Caco-2 (cell line): Measurements from ENCODE around the gene LONP2. TPM values are rescaled to one million over a fixed set of nuclear protein-coding genes. Genes with fewer than 3 reads are reported as not detected.

Experiments
- BruUV-seq: library from RNA; stranded (reverse); fragments of 400-500 nt; replicated peaks from 2 replicates; lab custom pipeline; 2021; lab: Mats Ljungman, UMichigan
- CTCF ChIA-PET: fragments of 300-600 bp; sonication (Branson Sonifier 250); formaldehyde crosslinking; loops from one replicate; lab custom pipeline; 2022; ENCODE audit warnings: antibody characterized with exemption; lab: Charles Lee
- POLR2A ChIA-PET: fragments of 300-600 bp; sonication (Branson Sonifier 250); formaldehyde crosslinking; loops from one replicate; lab custom pipeline; 2022; ENCODE audit warnings: antibody characterized with exemption; lab: Charles Lee
- DNase-seq, 2 experiments: peaks; one replicate each; pipeline versions ENCODE4 v3.0.0 to v3.0.0-alpha.2; 2020 to 2022
- H3K27me3 ChIP-seq: replicated peaks from 2 replicates; pipeline ENCODE4 v1.6.0; 2011; ENCODE audit warnings: low read length; ENCODE audit not compliant: control insufficient read depth, insufficient read depth
- H3K36me3 ChIP-seq: 2 replicates; pipeline ENCODE4 v1.5.1; 2011; ENCODE audit warnings: low read length; ENCODE audit not compliant: control insufficient read depth, insufficient read depth
- H3K4me1 ChIP-seq: fragments of 250-450 bp; sonication (Bioruptor Pico); 2 replicates; pipeline ENCODE4 v1.5.1; 2020; ENCODE audit warnings: mild to moderate bottlenecking
- H3K4me3 ChIP-seq: 2 replicates; pipeline ENCODE4 v1.5.1; 2011; ENCODE audit warnings: low read depth, mild to moderate bottlenecking, control low read depth, low read length
- H3K9me3 ChIP-seq: fragments of 250-450 bp; sonication (Bioruptor Pico); 2 replicates; pipeline ENCODE4 v1.5.1; 2020; ENCODE audit warnings: mild to moderate bottlenecking, moderate library complexity
- H3K27ac Mint-ChIP-seq: one replicate; pipeline ENCODE4 v1.8.0; 2022; ENCODE audit warnings: mixed read lengths; ENCODE audit not compliant: unreplicated experiment
- H3K27me3 Mint-ChIP-seq: one replicate; pipeline ENCODE4 v1.8.0; 2022; ENCODE audit warnings: mixed read lengths; ENCODE audit not compliant: insufficient read depth, unreplicated experiment
- H3K36me3 Mint-ChIP-seq: one replicate; pipeline ENCODE4 v1.8.0; 2022; ENCODE audit warnings: mild to moderate bottlenecking, mixed read lengths; ENCODE audit not compliant: insufficient read depth, unreplicated experiment
- H3K4me1 Mint-ChIP-seq: one replicate; pipeline ENCODE4 v1.8.0; 2022; ENCODE audit warnings: low read depth, mixed read lengths; ENCODE audit not compliant: unreplicated experiment
- H3K4me3 Mint-ChIP-seq: one replicate; pipeline ENCODE4 v1.8.0; 2022; ENCODE audit warnings: mild to moderate bottlenecking, moderate library complexity, mixed read lengths; ENCODE audit not compliant: unreplicated experiment
- H3K9me3 Mint-ChIP-seq: one replicate; pipeline ENCODE4 v1.8.0; 2022; ENCODE audit warnings: mixed read lengths; ENCODE audit not compliant: unreplicated experiment
- intact Hi-C: fragments of 100-400 bp; cut with micrococcal nuclease; formaldehyde crosslinking; loops from one replicate; pipeline ENCODE4 v1.10.0; 2022; ENCODE audit not compliant: unreplicated experiment
- total RNA-seq: library from RNA; stranded (reverse); gene quantifications from 2 replicates; pipeline ENCODE4 v1.2.3, GENCODE V29; 2022
- TF ChIP-seq, protein P1 (sequence below), 2 experiments: fragments of 200-600 bp in 1 of 2; IDR thresholded peaks; 1 replicate in 1 of 2; 2 replicates in 1 of 2; pipeline versions ENCODE4 v1.5.1 to v1.8.0; 2011 to 2022; ENCODE audit warnings: antibody characterized with exemption in 1 of 2, control low read depth in 1 of 2, inconsistent platforms in 1 of 2, low read depth in 1 of 2, low read length in 1 of 2, mild to moderate bottlenecking in 1 of 2, moderate library complexity in 1 of 2; ENCODE audit not compliant: insufficient read depth in 1 of 2, severe bottlenecking in 1 of 2, unreplicated experiment in 1 of 2

The LONP2 gene
- total RNA-seq, 1 experiment from 2014 or later = 32.1 TPM

DNA sequence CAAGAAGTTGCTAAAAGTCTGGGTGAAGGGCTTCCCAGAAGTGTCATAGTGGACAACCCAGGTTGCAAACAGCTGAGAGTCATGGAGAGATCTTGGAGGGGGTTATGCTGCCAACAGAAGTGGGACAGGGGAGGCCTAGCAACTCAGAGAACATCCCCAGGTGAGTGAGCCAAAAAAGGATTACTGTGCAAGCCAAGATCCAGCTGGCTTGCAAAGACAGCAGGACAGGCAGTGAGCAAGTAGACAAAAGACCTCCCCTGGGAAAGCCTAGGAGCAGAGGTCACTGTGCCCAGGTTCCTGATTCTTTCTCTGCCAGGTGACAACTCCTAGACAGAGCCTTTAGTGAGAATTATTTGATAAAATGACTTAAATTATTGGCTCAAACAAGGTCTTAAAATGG, 9.5 kb upstream of the LONP2 start:
- H3K9me3 ChIP-seq = no peaks in the 10 kb centered on the region
- H3K9me3 Mint-ChIP-seq = no peaks in the 10 kb centered on the region
- peaks cover 5% of the 10 kb centered on the region; the same call in 1 of the 2 replicates for H3K4me1 ChIP-seq
- H3K27me3 ChIP-seq = no peaks in the 10 kb centered on the region
- POLR2A ChIA-PET = interaction anchor here (0.7 kb wide), 1 partner anchor 151 kb away, joined by 3 read pairs; no protein-coding TSS in a partner anchor
- no peak overlapping the region for H3K4me3 ChIP-seq
- DNase-seq = no peak
- no peak overlapping the region for H3K27ac Mint-ChIP-seq
- CTCF ChIA-PET = interaction anchor here (0.7 kb wide), 1 partner anchor 17 kb away, joined by 3 read pairs; no protein-coding TSS in a partner anchor
- H3K36me3 Mint-ChIP-seq = peaks cover 4% of the 10 kb centered on the region
- TF ChIP-seq, protein P1, sequence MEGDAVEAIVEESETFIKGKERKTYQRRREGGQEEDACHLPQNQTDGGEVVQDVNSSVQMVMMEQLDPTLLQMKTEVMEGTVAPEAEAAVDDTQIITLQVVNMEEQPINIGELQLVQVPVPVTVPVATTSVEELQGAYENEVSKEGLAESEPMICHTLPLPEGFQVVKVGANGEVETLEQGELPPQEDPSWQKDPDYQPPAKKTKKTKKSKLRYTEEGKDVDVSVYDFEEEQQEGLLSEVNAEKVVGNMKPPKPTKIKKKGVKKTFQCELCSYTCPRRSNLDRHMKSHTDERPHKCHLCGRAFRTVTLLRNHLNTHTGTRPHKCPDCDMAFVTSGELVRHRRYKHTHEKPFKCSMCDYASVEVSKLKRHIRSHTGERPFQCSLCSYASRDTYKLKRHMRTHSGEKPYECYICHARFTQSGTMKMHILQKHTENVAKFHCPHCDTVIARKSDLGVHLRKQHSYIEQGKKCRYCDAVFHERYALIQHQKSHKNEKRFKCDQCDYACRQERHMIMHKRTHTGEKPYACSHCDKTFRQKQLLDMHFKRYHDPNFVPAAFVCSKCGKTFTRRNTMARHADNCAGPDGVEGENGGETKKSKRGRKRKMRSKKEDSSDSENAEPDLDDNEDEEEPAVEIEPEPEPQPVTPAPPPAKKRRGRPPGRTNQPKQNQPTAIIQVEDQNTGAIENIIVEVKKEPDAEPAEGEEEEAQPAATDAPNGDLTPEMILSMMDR (IDR thresholded peaks at IDR 0.05; ENCODE audit: insufficient read depth in 1 of 2, low read depth in 1 of 2, low read length in 1 of 2, severe bottlenecking in 1 of 2, unreplicated experiment in 1 of 2) = no peak
- peaks cover 3% of the 10 kb centered on the region for H3K27me3 Mint-ChIP-seq
- BruUV-seq = no TSS peak
- intact Hi-C loops = no loop called here
- H3K4me3 Mint-ChIP-seq = no peak overlapping the region
- peaks cover 28% of the 10 kb centered on the region for H3K4me1 Mint-ChIP-seq
- H3K36me3 ChIP-seq = no peaks in the 10 kb centered on the region

DNA sequence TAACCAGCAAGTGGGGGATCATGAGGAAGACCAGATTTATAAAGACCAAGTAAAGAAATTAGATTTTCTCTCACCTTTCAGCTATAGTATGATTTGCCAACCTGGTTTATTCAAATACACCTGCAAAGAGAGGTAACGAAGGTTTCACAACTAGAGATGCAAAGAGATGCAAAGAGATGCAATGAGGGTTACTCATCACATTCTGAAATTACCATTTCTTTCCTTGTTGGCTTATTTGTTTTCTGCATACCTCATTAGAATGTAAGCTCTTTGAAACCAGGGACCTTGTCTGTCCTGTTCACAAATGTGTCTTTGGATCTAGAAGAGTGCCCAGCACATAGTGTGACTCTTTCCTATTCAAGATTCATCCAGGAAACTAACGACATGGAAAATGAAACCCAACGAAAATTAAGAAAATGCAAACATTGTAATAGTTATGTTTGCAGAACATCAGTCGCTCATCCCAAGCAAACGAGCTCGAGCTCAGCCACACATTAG, 9.0 kb upstream of the LONP2 start:
- Histone ChIP-seq H3K27me3 (no peaks in the 10 kb centered on the region), H3K9me3 (no peaks in the 10 kb centered on the region), H3K4me1 (peaks cover under 1% of the 10 kb centered on the region; the same call in 1 of the 2 replicates), H3K4me3 (no peak overlapping the region), H3K36me3 (no peaks in the 10 kb centered on the region)
- ChIA-PET CTCF (no interaction called here), POLR2A (interaction anchor here (0.7 kb wide), 1 partner anchor 150 kb away, joined by 3 read pairs; no protein-coding TSS in a partner anchor)
- no peak overlapping the region for H3K27ac Mint-ChIP-seq
- TF ChIP-seq, protein P1 (IDR thresholded peaks at IDR 0.05; ENCODE audit: insufficient read depth in 1 of 2, low read depth in 1 of 2, low read length in 1 of 2, severe bottlenecking in 1 of 2, unreplicated experiment in 1 of 2) = no peak
- intact Hi-C loops = no loop called here
- H3K36me3 Mint-ChIP-seq = peaks cover 3% of the 10 kb centered on the region
- no peak for DNase-seq
- BruUV-seq = no TSS peak
- H3K4me1 Mint-ChIP-seq = peaks cover 23% of the 10 kb centered on the region
- no peaks in the 10 kb centered on the region for H3K9me3 Mint-ChIP-seq
- H3K4me3 Mint-ChIP-seq = no peak overlapping the region
- H3K27me3 Mint-ChIP-seq = peaks cover 3% of the 10 kb centered on the region

DNA sequence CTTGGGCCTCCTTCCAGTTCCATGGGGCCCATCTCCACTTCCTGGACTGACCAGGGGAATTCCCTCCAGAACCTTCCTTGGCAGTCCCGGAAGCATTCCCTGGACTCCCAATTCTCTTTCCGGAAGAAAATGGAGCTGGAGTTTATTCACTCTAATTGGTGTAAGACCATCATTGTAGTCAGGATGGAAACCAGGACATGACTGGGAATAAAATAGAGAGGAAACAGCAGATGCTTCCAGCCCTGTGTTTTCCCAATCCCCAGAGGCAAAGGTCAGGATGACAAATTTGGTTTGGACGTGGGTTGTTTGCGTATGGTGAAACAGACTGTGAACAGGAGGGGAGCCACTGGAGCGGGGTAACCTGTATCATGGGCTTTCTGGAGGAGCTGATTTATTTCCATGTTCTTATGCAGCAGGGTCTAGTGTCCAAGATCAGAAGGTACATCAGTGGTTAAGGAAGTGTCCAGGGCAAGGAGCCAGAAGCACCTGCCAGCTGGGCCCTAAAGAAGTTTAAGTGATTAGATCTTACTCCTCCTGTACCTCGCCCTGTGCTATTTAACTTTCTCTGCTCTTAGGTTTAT, 8.5 kb upstream of the LONP2 start:
- Histone ChIP-seq H3K36me3 (no peaks in the 10 kb centered on the region), H3K4me3 (no peak overlapping the region), H3K4me1 (no peaks in the 10 kb centered on the region), H3K27me3 (no peaks in the 10 kb centered on the region), H3K9me3 (no peaks in the 10 kb centered on the region)
- peak in 1 of 2 experiments; percentile 18 for DNase-seq
- TF ChIP-seq, protein P1 (IDR thresholded peaks at IDR 0.05; ENCODE audit: insufficient read depth in 1 of 2, low read depth in 1 of 2, low read length in 1 of 2, severe bottlenecking in 1 of 2, unreplicated experiment in 1 of 2) = no peak
- Mint-ChIP-seq H3K27me3 (no peaks in the 10 kb centered on the region), H3K36me3 (no peaks in the 10 kb centered on the region), H3K4me3 (no peak overlapping the region), H3K9me3 (no peaks in the 10 kb centered on the region), H3K27ac (no peak overlapping the region), H3K4me1 (peaks cover 21% of the 10 kb centered on the region)
- BruUV-seq = no TSS peak
- intact Hi-C loops = no loop called here
- CTCF ChIA-PET = no interaction called here
- POLR2A ChIA-PET = no interaction called here
